Sigmoid colon (tissue), 7 donors: ENCODE data around the gene TANGO2. TPM values are rescaled to one million over a fixed set of nuclear protein-coding genes. Genes with fewer than 3 reads are reported as not detected.

Source experiments
- DNase-seq: peaks from one replicate; pipeline ENCODE4 v3.0.0-alpha.2; 2019
- H3K27ac ChIP-seq, 4 donors: fragments of 200-600 bp; sonication (generic); one replicate each; pipeline ENCODE4 v1.5.1; 2016 to 2019; ENCODE audit warnings: mild to moderate bottlenecking in 1 of 4
- H3K27me3 ChIP-seq, 3 donors: fragments of 200-600 bp; sonication (generic); one replicate each; pipeline ENCODE4 v1.5.1; 2019; ENCODE audit warnings: mild to moderate bottlenecking in 1 of 3
- H3K36me3 ChIP-seq, 4 donors: fragments of 200-600 bp; sonication (generic); one replicate each; pipeline ENCODE4 v1.5.1; 2016 to 2019
- H3K4me1 ChIP-seq, 4 donors: fragments of 200-600 bp; sonication (generic); one replicate each; pipeline ENCODE4 v1.5.1; 2017 to 2019
- H3K4me3 ChIP-seq, 4 donors: fragments of 200-600 bp; sonication (generic); one replicate each; pipeline ENCODE4 v1.5.1; 2017 to 2019; ENCODE audit warnings: mild to moderate bottlenecking in 2 of 4, moderate library complexity in 1 of 4
- H3K9me3 ChIP-seq, 4 donors: fragments of 200-600 bp in 3 of 4; sonication (generic) in 3 of 4; one replicate each; pipeline versions ENCODE4 v1.5.1 to v1.6.1; 2013 to 2019
- EP300 ChIP-seq, 4 donors: sonication (generic); formaldehyde crosslinking; IDR thresholded peaks; one replicate each; pipeline ENCODE4 v1.6.1; 2017; ENCODE audit warnings: antibody characterized with exemption in 4 of 4
- POLR2A ChIP-seq, 2 donors: fragments of 450-650 bp; IDR thresholded peaks; one replicate each; pipeline ENCODE4 v1.6.1; 2016; ENCODE audit warnings: antibody characterized with exemption in 2 of 2, mild to moderate bottlenecking in 2 of 2, moderate library complexity in 2 of 2
- POLR2AphosphoS5 ChIP-seq, 4 donors: sonication (generic); formaldehyde crosslinking; IDR thresholded peaks; one replicate each; pipeline ENCODE4 v1.6.1; 2017; ENCODE audit warnings: antibody characterized with exemption in 4 of 4
- WGBS, 2 donors: extraction: QIAGEN DNeasy Blood & Tissue Kit; methylation state at CpG; one replicate each; pipeline ENCODE4 v1.1.7; 2013; 5-methylcytosine and 5-hydroxymethylcytosine counted together
- intact Hi-C: fragments of 100-400 bp; cut with DNase I; formaldehyde crosslinking; loops from one replicate; pipeline ENCODE4 v1.15.1; 2023
- polyA plus RNA-seq, 3 donors: library from polyadenylated mRNA; stranded (reverse); fragments of 200-250 nt; gene quantifications; one replicate each; pipeline ENCODE4 v1.2.3, GENCODE V29; 2013
- total RNA-seq, 4 donors: library from RNA; depleted of rRNA; stranded (reverse); fragments of >200 nt; gene quantifications; one replicate each; pipeline ENCODE4 v1.1.0, GENCODE V29; 2016
- TF ChIP-seq, protein P1 (sequence below), 4 experiments: fragments of 450-650 bp in 3 of 4; fragments of 200-600 bp in 1 of 4; IDR thresholded peaks; one replicate each; pipeline ENCODE4 v1.5.1; 2016 to 2019; ENCODE audit warnings: antibody characterized with exemption in 4 of 4, mild to moderate bottlenecking in 3 of 4, moderate library complexity in 2 of 4
- donor health status: healthy with polysubstance abuse.
- donor health status: Bipolar disorder and iron deficiency.
- donor health status: healthy.

TANGO2 gene, protein sequence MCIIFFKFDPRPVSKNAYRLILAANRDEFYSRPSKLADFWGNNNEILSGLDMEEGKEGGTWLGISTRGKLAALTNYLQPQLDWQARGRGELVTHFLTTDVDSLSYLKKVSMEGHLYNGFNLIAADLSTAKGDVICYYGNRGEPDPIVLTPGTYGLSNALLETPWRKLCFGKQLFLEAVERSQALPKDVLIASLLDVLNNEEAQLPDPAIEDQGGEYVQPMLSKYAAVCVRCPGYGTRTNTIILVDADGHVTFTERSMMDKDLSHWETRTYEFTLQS
- total RNA-seq (10 to 100 TPM; 24.2 to 36.6 (median 31.9) TPM), polyA plus RNA-seq (10 to 100 TPM; 27.0 to 46.2 (median 27.8) TPM)

DNA sequence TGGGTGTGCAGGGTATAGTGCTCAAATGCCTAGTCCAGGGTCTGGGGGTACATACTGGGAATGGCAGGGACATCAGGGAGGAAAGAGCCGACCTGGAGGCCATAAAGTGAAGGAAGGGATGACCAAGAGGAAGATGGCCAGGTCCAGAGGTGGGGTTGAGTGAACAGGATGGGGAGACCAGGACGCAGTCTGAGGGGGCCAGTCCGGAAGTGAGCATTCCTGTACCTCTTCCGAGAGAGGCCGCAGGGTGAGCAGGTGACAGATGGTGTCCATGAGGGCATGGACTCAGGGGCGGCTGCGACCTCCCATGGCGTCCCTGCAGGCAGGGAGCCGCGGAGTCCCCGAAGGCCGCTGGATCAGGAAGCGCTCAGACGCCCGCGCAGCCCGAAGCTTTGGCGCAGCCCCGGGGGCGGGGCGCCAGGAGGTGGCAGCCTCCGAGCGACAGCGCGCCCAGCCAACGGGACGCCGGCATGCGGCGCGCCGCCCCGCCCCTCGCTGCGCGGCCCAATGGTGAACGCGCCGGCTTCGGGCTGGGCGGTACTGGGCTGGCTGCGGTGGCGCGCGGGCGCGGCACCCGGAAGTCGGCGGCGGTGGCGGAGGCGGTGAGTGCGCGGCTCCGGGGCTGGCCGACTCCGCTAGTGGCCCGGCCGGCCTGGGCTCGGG lies at the start of gene TANGO2:
TSS of gene TANGO2 (plus strand) at position 578 of the 663 bp plus-strand sequence. CDS start 15,689 bp downstream, outside the sequence.
- intact Hi-C loops: loop anchor here (2.0 to 5.0 kb wide), 3 partner anchors 60 to 112 kb away; partner anchors contain the start of genes DGCR8, RANBP1, TRMT2A and ZDHHC8
- DNase-seq: peak; percentile 94
- peak; percentile 32 to 88 (median 75) for TF ChIP-seq POLR2AphosphoS5 (IDR thresholded peaks at IDR 0.05)
- TF ChIP-seq EP300 (IDR thresholded peaks at IDR 0.05): no peak
- TF ChIP-seq POLR2A (IDR thresholded peaks at IDR 0.05): peak in 1 of 2 donors; percentile 16
- TF ChIP-seq, protein P1, sequence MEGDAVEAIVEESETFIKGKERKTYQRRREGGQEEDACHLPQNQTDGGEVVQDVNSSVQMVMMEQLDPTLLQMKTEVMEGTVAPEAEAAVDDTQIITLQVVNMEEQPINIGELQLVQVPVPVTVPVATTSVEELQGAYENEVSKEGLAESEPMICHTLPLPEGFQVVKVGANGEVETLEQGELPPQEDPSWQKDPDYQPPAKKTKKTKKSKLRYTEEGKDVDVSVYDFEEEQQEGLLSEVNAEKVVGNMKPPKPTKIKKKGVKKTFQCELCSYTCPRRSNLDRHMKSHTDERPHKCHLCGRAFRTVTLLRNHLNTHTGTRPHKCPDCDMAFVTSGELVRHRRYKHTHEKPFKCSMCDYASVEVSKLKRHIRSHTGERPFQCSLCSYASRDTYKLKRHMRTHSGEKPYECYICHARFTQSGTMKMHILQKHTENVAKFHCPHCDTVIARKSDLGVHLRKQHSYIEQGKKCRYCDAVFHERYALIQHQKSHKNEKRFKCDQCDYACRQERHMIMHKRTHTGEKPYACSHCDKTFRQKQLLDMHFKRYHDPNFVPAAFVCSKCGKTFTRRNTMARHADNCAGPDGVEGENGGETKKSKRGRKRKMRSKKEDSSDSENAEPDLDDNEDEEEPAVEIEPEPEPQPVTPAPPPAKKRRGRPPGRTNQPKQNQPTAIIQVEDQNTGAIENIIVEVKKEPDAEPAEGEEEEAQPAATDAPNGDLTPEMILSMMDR (IDR thresholded peaks at IDR 0.05): no peak
- peaks cover 0 to 43% (median 34%) of the 10 kb centered on the region in 4 donors for H3K4me1 ChIP-seq
- no peaks in the 10 kb centered on the region for H3K36me3 ChIP-seq
- peak within 1 kb of the TSS; percentile 88 to 91 (median 88) for H3K27ac ChIP-seq
- peak within 1 kb of the TSS; percentile 94 to 99 (median 96) for H3K4me3 ChIP-seq
- no peaks in the 10 kb centered on the region for H3K27me3 ChIP-seq
- WGBS, 2 donors: 0% methylated on average over 61 of the region's 61 CpGs
- no peaks in the 10 kb centered on the region for H3K9me3 ChIP-seq

DNA sequence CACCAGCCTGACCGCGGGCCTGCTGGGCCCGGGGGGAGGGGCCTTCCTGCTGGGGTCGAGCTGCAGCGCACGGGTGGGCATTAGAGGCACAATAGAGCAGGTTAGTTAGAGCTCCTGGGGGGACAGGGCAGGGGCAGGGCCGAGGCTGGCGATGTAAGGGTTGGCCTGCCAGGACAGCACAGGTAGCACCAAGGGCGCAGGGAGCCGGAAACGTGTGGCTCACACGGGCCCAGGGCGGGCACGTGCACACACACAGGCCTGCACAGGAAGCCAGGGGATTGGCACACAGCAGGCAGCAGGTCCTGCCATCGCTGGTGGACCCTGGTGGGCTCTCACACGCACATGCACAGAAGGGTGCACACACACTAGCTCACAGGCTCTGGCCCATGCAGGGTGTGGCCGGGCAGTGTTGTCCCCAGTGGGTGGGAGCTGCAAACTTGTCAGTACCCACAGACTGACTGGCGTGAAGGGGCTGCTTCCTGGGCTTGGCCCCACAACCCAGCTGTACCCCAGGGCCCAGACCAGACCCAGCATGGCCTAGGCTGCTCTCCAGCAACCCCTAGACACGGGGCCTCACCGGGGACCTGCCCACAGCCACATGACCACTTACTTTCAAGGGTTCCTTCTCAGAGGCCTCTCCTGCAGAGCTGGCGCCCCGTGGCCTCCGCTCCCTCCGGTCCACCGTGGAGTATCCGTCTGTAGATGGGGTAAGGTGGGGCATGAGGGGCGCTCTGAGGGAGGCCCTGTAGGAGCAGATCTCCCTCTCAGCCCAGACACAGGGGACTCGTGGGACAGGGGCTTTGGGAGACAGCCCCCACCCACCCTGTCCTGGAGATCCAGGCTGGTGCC lies 49.4 kb upstream of the TANGO2 start:
- Histone ChIP-seq H3K4me1 (peaks cover 0 to 22% (median 16%) of the 10 kb centered on the region in 4 donors), H3K4me3 (no peak overlapping the region), H3K27ac (peak overlapping the region in 1 of 4 donors; percentile 50), H3K27me3 (no peaks in the 10 kb centered on the region), H3K9me3 (no peaks in the 10 kb centered on the region), H3K36me3 (peaks cover 6 to 62% (median 12%) of the 10 kb centered on the region in 4 donors)
- TF ChIP-seq POLR2AphosphoS5 (IDR thresholded peaks at IDR 0.05): peak in 1 of 4 donors; percentile 5
- TF ChIP-seq POLR2A (IDR thresholded peaks at IDR 0.05): no peak
- DNase-seq: no peak
- intact Hi-C loops: loop anchor here (10.0 kb wide), 1 partner anchor 113 kb away; the partner anchor contains the start of gene DGCR8
- WGBS, 2 donors: 72 to 76% methylated on average over 28 of the region's 28 CpGs

DNA sequence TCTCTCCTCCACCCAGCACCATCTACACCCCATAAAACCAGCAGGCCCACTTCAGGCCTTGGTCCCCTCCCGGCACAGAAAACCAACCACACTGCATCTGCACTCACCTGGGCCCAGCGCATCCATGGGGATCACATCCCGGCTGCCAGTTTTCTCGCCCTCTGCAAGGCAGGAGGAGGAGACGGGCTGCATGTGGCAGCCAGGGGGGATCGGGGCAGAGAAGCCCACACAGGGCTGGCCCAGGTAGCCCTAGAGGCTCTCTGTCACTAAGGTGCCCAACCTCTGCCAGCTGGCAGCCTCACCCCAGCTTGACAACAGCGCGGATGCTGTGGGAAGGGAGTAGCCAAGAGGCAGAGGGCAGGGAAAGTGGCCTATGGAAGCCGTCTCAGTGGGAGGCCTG lies 48.7 kb upstream of the TANGO2 start:
- 95% methylated on average over 9 of the region's 9 CpGs for WGBS, 2 donors

DNA sequence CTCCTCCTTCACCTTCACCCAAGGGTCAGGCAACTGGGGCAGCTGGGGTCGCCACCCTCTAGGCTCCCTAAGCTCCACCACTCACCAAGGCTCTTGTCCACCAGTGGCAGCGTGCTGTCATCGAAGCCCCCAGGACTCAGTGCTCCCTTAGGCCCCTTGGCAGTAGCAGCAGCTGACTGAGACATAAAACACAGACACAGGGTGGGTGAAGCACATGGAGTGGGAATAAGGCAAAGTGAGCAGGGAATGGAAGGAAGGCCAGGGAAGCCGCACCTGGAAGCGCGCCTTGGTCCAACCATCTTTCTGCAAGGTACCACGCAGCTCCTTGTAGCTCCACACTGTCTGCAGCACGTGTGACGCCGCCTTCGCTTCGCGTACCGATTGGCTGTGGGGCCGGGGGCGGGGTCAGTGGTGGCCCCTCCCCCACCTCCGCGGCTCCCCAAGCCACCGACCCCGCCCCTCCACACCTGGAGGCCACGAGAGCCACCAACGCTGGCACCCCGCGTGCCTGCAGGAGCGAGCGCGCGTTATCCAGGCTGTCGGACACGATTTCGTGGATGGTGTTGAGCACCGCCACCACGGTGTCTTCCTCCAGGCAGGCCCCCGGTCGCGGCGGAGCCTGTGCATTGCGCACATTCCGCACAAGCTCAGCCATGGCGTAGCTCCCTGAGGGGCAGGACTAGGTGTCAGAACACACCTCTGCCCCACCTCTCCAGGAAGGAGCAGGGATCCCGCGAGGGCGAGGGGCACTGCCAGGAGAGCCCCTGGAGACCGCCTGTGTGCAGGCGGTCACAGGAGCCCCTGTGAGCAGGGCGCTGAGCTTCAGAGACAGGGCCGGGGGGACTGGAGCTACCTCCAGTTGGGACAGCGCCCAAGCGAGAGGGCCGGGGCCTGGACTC lies 48.0 kb upstream of the TANGO2 start:
- H3K27ac ChIP-seq: no peak overlapping the region
- H3K9me3 ChIP-seq: no peaks in the 10 kb centered on the region
- peaks cover 0 to 22% (median 16%) of the 10 kb centered on the region in 4 donors for H3K4me1 ChIP-seq
- DNase-seq: no peak
- intact Hi-C loops: loop anchor here (10.0 kb wide), 1 partner anchor 112 kb away; the partner anchor contains the start of gene DGCR8
- no peak overlapping the region for H3K4me3 ChIP-seq
- no peak for TF ChIP-seq POLR2AphosphoS5 (IDR thresholded peaks at IDR 0.05)
- no peak for TF ChIP-seq POLR2A (IDR thresholded peaks at IDR 0.05)
- TF ChIP-seq, protein P1 (IDR thresholded peaks at IDR 0.05): no peak
- TF ChIP-seq EP300 (IDR thresholded peaks at IDR 0.05): no peak
- H3K27me3 ChIP-seq: no peaks in the 10 kb centered on the region
- 93 to 94% methylated on average over 50 of the region's 50 CpGs for WGBS, 2 donors
- H3K36me3 ChIP-seq: peaks cover 4 to 54% (median 6%) of the 10 kb centered on the region in 4 donors

More for the DNA sequence above, 48.7 kb upstream of the TANGO2 start:
- H3K4me3 ChIP-seq: no peak overlapping the region
- TF ChIP-seq, protein P1 (IDR thresholded peaks at IDR 0.05): no peak
- TF ChIP-seq EP300 (IDR thresholded peaks at IDR 0.05): no peak
- TF ChIP-seq POLR2A (IDR thresholded peaks at IDR 0.05): no peak
- no peak overlapping the region for H3K27ac ChIP-seq
- peaks cover 6 to 57% (median 9%) of the 10 kb centered on the region in 4 donors for H3K36me3 ChIP-seq
- intact Hi-C loops: loop anchor here (10.0 kb wide), 1 partner anchor 113 kb away; the partner anchor contains the start of gene DGCR8
- no peak for DNase-seq
- peaks cover 0 to 22% (median 16%) of the 10 kb centered on the region in 4 donors for H3K4me1 ChIP-seq
- H3K9me3 ChIP-seq: no peaks in the 10 kb centered on the region
- H3K27me3 ChIP-seq: no peaks in the 10 kb centered on the region
